B cell (primary cell): Measurements from ENCODE around the gene SLC41A3.

Experiments used
- EZH2 ChIP-seq: IDR thresholded peaks from 2 replicates; pipeline ENCODE4 v1.6.1; 2012; ENCODE audit warnings: borderline replicate concordance, low read depth, mild to moderate bottlenecking, moderate library complexity, low read length; ENCODE audit not compliant: insufficient read depth, poor library complexity, severe bottlenecking
- TF ChIP-seq, protein P1 (sequence below): fragments of 200-600 bp; IDR thresholded peaks from one replicate; pipeline ENCODE4 v1.8.0; 2022; ENCODE audit warnings: antibody characterized with exemption, mild to moderate bottlenecking

DNA sequence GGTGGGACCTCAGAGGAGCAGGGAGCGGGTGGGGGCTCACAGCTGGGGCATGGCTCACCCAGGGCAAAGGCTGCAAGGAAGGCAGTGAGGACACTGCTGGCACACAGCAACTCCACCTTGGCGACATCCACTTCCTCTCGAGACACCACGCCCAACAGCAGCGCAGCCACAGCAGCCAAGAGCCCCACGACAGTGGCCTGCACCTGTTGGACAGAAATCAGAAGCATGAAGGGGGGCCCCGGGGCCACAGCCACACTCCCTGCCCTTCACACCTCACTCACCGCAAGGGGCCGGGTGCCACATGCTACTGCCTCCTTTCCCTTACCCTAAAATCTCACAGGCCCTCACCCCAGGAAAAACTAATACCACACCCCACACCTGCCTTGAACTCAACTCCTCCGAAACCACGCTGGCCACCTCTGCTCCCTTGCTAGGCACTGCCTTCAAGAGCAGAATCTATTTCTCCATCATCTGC lies 57.6 kb downstream of the SLC41A3 start:
- TF ChIP-seq, protein P1, sequence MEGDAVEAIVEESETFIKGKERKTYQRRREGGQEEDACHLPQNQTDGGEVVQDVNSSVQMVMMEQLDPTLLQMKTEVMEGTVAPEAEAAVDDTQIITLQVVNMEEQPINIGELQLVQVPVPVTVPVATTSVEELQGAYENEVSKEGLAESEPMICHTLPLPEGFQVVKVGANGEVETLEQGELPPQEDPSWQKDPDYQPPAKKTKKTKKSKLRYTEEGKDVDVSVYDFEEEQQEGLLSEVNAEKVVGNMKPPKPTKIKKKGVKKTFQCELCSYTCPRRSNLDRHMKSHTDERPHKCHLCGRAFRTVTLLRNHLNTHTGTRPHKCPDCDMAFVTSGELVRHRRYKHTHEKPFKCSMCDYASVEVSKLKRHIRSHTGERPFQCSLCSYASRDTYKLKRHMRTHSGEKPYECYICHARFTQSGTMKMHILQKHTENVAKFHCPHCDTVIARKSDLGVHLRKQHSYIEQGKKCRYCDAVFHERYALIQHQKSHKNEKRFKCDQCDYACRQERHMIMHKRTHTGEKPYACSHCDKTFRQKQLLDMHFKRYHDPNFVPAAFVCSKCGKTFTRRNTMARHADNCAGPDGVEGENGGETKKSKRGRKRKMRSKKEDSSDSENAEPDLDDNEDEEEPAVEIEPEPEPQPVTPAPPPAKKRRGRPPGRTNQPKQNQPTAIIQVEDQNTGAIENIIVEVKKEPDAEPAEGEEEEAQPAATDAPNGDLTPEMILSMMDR: no peak
- TF ChIP-seq EZH2: no peak
